Measurements from ENCODE around the gene UBE2G1.

The UBE2G1 gene

GRCh38 chr17:4327606-4328005, 38.9 kb downstream of the UBE2G1 start:
- DNase-seq (ENCODE audit: low spot score): no peak
- TF ChIP-seq, protein P1, sequence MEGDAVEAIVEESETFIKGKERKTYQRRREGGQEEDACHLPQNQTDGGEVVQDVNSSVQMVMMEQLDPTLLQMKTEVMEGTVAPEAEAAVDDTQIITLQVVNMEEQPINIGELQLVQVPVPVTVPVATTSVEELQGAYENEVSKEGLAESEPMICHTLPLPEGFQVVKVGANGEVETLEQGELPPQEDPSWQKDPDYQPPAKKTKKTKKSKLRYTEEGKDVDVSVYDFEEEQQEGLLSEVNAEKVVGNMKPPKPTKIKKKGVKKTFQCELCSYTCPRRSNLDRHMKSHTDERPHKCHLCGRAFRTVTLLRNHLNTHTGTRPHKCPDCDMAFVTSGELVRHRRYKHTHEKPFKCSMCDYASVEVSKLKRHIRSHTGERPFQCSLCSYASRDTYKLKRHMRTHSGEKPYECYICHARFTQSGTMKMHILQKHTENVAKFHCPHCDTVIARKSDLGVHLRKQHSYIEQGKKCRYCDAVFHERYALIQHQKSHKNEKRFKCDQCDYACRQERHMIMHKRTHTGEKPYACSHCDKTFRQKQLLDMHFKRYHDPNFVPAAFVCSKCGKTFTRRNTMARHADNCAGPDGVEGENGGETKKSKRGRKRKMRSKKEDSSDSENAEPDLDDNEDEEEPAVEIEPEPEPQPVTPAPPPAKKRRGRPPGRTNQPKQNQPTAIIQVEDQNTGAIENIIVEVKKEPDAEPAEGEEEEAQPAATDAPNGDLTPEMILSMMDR (IDR thresholded peaks at IDR 0.05; ENCODE audit: extremely low read depth, insufficient read depth, missing control alignments): no peak
- in situ Hi-C loops (cut with MboI; ENCODE audit: low pct_unique_long_range_greater_than_20kb, low sequenced_read_pairs, unreplicated experiment): no loop called here

GRCh38 chr17:4326608-4327007, 39.9 kb downstream of the UBE2G1 start:
- DNase-seq (ENCODE audit: low spot score): no peak
- in situ Hi-C loops (cut with MboI; ENCODE audit: low pct_unique_long_range_greater_than_20kb, low sequenced_read_pairs, unreplicated experiment): no loop called here
- TF ChIP-seq, protein P1 (IDR thresholded peaks at IDR 0.05; ENCODE audit: extremely low read depth, insufficient read depth, missing control alignments): no peak

- DNase-seq (ENCODE audit: low spot score): no peak
- in situ Hi-C loops (cut with MboI; ENCODE audit: low pct_unique_long_range_greater_than_20kb, low sequenced_read_pairs, unreplicated experiment): no loop called here
- TF ChIP-seq, protein P1 (IDR thresholded peaks at IDR 0.05; ENCODE audit: extremely low read depth, insufficient read depth, missing control alignments): no peak
These were observed 40.4 kb downstream of the UBE2G1 start for GRCh38 chr17:4326112-4326511.

DNA sequence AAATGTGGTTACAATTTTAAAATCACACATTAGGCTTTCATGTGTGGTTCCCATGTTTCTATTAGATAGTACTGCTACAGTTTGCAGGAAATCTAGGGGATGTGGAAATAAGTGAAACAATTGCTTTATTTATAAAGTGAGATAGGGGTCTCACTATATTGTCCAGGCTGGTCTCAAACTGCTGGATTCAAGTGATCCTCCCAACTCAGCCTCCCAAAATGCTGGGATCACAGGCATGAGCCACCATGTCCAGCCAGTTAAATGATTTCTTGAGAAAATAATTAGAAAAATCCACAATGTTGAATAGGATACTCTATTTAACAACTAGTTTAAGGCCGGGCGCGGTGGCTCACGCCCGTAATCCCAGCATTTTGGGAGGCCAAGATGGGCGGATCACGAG, 42.0 kb downstream of the UBE2G1 start:
- TF ChIP-seq, protein P1 (IDR thresholded peaks at IDR 0.05; ENCODE audit: extremely low read depth, insufficient read depth, missing control alignments): no peak
- DNase-seq (ENCODE audit: low spot score): no peak
- in situ Hi-C loops (cut with MboI; ENCODE audit: low pct_unique_long_range_greater_than_20kb, low sequenced_read_pairs, unreplicated experiment): no loop called here

DNA sequence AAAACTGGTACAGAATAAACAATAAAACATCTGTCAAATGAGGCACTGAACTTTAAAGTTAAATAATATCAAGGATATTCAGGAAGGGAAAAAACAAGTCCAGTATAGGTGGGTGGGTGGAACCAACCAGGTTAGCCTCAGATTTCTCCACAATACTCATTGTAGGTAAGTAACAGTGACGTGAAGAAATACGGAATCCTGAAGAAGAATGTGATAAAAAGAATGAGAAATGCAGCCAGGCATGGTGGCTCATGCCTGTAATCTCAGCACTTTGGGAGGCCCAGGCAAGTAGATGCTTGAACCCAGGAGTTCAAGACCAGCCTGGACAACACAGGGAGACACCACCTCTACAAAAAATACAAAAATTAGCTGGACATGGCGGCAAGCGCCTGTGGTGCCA, 47.3 kb downstream of the UBE2G1 start:
- TF ChIP-seq, protein P1 (IDR thresholded peaks at IDR 0.05; ENCODE audit: extremely low read depth, insufficient read depth, missing control alignments): no peak
- no peak for DNase-seq (ENCODE audit: low spot score)
- in situ Hi-C loops (cut with MboI; ENCODE audit: low pct_unique_long_range_greater_than_20kb, low sequenced_read_pairs, unreplicated experiment): no loop called here

- no peak for DNase-seq (ENCODE audit: low spot score)
- in situ Hi-C loops (cut with MboI; ENCODE audit: low pct_unique_long_range_greater_than_20kb, low sequenced_read_pairs, unreplicated experiment): no loop called here
- TF ChIP-seq, protein P1 (IDR thresholded peaks at IDR 0.05; ENCODE audit: extremely low read depth, insufficient read depth, missing control alignments): no peak
These were observed 47.9 kb downstream of the UBE2G1 start for GRCh38 chr17:4318596-4318995.

DNA sequence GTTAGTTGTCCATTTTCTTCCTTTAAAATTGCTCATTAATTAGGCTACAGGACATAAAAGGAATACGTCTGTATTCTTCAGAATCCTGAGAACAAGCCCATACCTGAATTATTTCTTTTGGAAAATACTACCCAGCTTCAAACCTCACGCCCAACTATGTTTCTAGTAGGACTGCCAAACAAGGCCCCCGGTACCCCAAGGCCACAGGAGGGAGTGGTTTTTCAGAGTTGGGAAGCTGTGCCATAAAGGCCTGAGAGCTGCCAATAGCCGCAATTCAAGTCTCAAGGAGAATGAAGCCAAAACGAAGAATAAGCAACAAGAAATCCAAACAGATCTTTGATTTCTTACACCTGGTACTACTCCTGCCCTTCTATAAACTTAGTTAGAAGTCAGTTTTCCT, 48.3 kb downstream of the UBE2G1 start:
- TF ChIP-seq, protein P1 (IDR thresholded peaks at IDR 0.05; ENCODE audit: extremely low read depth, insufficient read depth, missing control alignments): no peak
- DNase-seq (ENCODE audit: low spot score): no peak
- in situ Hi-C loops (cut with MboI; ENCODE audit: low pct_unique_long_range_greater_than_20kb, low sequenced_read_pairs, unreplicated experiment): no loop called here

Data from GM13977 (cell line).